ENCODE measurements around the gene CSGALNACT2. TPM values are rescaled to one million over a fixed set of nuclear protein-coding genes. Genes with fewer than 3 reads are reported as not detected.

Gene CSGALNACT2
- total RNA-seq, 2 donors from 2014 or later = 3.5 to 8.2 TPM

- DNase-seq = no peak
- intact Hi-C loops (cut with DNase I) = no loop called here
These were observed 16.8 kb upstream of the CSGALNACT2 start for GRCh38 chr10:43121444-43121843.

GRCh38 chr10:43122096-43122495 is 16.1 kb upstream of the CSGALNACT2 start:
- H3K4me1 ChIP-seq = no peaks in the 10 kb centered on the region
- H3K27me3 ChIP-seq = no peaks in the 10 kb centered on the region
- H3K36me3 ChIP-seq = no peaks in the 10 kb centered on the region
- H3K27ac ChIP-seq = no peak overlapping the region
- no peak overlapping the region for H3K9ac ChIP-seq (ENCODE audit: low read depth in 2 of 2, low read length in 2 of 2)
- H3K4me3 ChIP-seq = no peak overlapping the region
- H3K9me3 ChIP-seq = no peaks in the 10 kb centered on the region
- DNase-seq = no peak
- TF ChIP-seq, protein P1, sequence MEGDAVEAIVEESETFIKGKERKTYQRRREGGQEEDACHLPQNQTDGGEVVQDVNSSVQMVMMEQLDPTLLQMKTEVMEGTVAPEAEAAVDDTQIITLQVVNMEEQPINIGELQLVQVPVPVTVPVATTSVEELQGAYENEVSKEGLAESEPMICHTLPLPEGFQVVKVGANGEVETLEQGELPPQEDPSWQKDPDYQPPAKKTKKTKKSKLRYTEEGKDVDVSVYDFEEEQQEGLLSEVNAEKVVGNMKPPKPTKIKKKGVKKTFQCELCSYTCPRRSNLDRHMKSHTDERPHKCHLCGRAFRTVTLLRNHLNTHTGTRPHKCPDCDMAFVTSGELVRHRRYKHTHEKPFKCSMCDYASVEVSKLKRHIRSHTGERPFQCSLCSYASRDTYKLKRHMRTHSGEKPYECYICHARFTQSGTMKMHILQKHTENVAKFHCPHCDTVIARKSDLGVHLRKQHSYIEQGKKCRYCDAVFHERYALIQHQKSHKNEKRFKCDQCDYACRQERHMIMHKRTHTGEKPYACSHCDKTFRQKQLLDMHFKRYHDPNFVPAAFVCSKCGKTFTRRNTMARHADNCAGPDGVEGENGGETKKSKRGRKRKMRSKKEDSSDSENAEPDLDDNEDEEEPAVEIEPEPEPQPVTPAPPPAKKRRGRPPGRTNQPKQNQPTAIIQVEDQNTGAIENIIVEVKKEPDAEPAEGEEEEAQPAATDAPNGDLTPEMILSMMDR (IDR thresholded peaks at IDR 0.05) = no peak
- intact Hi-C loops (cut with DNase I) = no loop called here

More at GRCh38 chr10:43121444-43121843, 16.8 kb upstream of the CSGALNACT2 start:
- Histone ChIP-seq H3K9me3 (no peaks in the 10 kb centered on the region), H3K4me1 (no peaks in the 10 kb centered on the region), H3K27ac (no peak overlapping the region), H3K27me3 (no peaks in the 10 kb centered on the region), H3K9ac (ENCODE audit: low read depth in 2 of 2, low read length in 2 of 2) (no peak overlapping the region), H3K36me3 (no peaks in the 10 kb centered on the region), H3K4me3 (no peak overlapping the region)
- TF ChIP-seq, protein P1 (IDR thresholded peaks at IDR 0.05) = no peak

DNA sequence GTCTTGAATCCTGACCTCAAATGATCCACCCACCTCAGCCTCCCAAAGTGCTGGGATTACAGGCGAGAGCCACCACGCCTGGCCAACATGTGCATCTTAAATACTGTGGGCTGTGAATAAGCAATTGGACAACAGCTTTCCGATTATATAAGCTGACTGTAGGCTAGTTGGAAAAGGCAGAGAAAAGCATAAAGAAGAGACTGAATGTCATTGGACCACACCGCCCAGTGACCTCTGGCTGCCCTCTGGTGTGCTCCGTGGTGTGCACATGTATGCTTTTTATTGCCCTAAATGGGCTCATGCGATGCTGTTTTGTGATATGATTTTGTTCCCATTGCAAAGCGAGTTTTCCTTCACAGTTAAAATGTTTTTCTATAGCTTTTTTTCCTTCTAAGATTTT is 15.4 kb upstream of the CSGALNACT2 start:
- H3K27ac ChIP-seq = no peak overlapping the region
- no peaks in the 10 kb centered on the region for H3K36me3 ChIP-seq
- H3K9me3 ChIP-seq = no peaks in the 10 kb centered on the region
- DNase-seq = no peak
- no peaks in the 10 kb centered on the region for H3K4me1 ChIP-seq
- TF ChIP-seq, protein P1 (IDR thresholded peaks at IDR 0.05) = no peak
- no peak overlapping the region for H3K4me3 ChIP-seq
- no peak overlapping the region for H3K9ac ChIP-seq (ENCODE audit: low read depth in 2 of 2, low read length in 2 of 2)
- no peaks in the 10 kb centered on the region for H3K27me3 ChIP-seq
- intact Hi-C loops (cut with DNase I) = no loop called here

DNA sequence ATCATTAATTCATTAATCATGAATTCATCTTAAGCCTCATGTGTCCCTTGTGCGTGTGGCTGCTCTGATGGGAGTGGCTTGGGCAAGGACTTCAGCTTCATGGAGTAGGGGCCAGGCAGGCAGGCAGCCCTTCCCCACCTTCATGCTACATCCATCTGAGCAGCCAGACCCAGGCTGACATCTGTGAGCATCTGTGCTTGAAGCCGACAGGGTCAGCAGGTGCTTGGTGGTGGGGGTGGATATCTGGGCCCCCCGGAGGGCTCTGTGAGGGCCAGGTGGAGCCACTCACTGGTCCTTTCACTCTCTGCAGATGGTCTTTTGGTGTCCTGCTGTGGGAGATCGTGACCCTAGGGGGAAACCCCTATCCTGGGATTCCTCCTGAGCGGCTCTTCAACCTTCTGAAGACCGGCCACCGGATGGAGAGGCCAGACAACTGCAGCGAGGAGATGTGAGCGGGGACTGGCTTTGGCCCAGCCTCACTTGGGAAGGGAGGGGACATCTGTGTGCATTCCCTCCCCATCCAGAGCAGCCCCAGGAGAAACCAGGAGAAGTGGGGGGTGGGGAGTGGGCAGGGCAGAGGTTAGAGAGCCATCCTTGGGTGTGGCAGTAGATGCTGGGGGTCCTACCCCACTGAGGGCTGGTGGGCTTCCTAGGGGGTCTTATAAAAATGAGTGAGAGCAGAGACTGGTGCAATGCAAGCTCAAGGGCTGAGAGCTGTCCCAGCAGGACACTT is 14.7 kb upstream of the CSGALNACT2 start:
- H3K9me3 ChIP-seq = no peaks in the 10 kb centered on the region
- no peaks in the 10 kb centered on the region for H3K36me3 ChIP-seq
- H3K4me1 ChIP-seq = no peaks in the 10 kb centered on the region
- DNase-seq = no peak
- no peak overlapping the region for H3K27ac ChIP-seq
- no peaks in the 10 kb centered on the region for H3K27me3 ChIP-seq
- H3K9ac ChIP-seq (ENCODE audit: low read depth in 2 of 2, low read length in 2 of 2) = no peak overlapping the region
- TF ChIP-seq, protein P1 (IDR thresholded peaks at IDR 0.05) = no peak
- intact Hi-C loops (cut with DNase I) = no loop called here
- no peak overlapping the region for H3K4me3 ChIP-seq

DNA sequence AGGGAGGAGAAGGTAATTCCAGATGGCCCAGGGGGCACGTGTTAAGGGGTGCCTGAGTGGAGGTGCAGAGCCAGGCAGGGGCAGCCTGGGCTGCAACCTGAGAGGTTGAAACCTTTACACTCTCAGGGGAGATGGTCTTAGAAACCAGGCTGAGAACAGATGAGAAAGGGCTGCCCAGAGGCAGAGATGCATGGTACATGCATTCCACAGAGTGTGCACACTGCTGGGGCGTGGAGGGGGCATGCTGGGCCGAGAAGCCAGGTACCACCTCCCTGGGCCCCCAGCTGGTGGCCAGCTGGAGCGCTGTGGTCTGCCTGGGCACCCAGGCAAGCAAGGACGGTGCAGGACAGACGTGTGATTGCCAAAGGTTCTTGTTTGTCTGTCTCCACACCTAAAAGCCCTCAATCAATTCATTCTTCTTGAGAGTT is 14.1 kb upstream of the CSGALNACT2 start:
- DNase-seq = no peak
- H3K9ac ChIP-seq (ENCODE audit: low read depth in 2 of 2, low read length in 2 of 2) = no peak overlapping the region
- TF ChIP-seq, protein P1 (IDR thresholded peaks at IDR 0.05) = no peak
- H3K4me1 ChIP-seq = no peaks in the 10 kb centered on the region
- intact Hi-C loops (cut with DNase I) = no loop called here
- H3K27me3 ChIP-seq = no peaks in the 10 kb centered on the region
- H3K9me3 ChIP-seq = no peaks in the 10 kb centered on the region
- H3K4me3 ChIP-seq = no peak overlapping the region
- no peak overlapping the region for H3K27ac ChIP-seq
- no peaks in the 10 kb centered on the region for H3K36me3 ChIP-seq

Measured in colonic mucosa (tissue), 4 donors.